Retinal pigment epithelial cell (primary cell): Measurements from ENCODE around the gene SCUBE2.
"Not testable (repeated sequence)": the region's sequence is repeated elsewhere in the genome, so short reads cannot be mapped to it uniquely, and the experiment has no call there.

Experiments used
- DNase-seq: peaks from one replicate; pipeline ENCODE4 v3.0.0-alpha.2; 2010; ENCODE audit warnings: low read depth
- H3K4me3 ChIP-seq: 2 replicates; pipeline ENCODE4 v1.5.1; 2011; ENCODE audit warnings: mild to moderate bottlenecking, low read length, control low read depth, moderate library complexity
- TF ChIP-seq, protein P1 (sequence below): conservative IDR thresholded peaks from 2 replicates; pipeline ENCODE4 v1.5.1; 2011; ENCODE audit warnings: low read depth, low read length, control low read depth, inconsistent platforms

Gene SCUBE2

DNA sequence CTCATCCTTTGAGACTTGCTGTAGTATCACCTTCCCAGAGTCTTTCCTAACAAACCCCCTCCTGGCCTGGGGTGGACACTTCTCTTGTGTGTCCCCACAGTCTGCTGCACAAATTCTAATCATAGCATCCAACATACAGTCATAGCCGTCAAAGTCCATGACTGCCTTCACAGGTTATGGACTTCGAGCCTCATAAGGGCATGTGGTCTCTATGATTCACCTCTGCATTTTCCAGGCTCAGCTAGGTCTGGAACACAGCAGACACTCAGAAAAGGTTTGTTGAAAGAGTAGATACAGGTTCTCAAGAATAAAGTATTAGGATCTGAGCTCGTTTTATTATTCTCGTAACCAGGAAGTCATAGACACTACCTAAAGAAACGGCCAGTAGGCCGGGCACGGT lies 13.2 kb upstream of the SCUBE2 start:
- DNase-seq: no peak

DNA sequence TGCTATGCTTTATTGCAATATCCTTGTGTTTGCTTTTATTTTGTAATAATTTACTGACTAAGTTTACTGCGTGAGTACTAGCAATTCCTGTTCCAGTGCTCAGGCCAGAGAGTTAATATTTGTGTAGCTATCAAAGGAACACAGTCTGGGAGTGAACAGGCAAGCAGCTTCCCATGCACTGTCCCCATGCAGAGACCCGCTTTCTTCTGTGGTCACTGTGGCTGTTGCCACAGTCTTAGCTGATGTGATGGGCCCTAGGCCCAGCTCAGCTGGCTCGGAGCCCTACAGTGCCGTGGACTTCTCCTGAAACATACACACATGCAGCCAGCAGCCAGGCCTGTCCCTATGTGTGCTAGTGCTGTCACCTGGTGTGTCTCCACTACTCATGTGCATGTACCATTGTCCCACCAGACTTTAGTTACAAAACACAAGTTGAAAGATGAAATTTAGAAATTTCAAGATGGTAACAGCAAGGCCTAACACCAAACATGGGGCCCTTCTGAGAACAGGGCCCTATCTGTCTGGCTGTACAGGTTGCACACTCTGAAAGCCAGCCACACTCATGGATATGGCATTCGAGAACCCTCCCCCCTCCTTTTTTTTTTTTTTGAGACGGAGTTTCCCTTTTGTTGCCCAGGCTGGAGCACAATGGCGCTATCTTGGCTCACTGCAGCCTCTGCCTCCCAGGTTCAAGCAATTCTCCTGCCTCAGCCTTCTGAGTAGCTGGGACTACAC lies 12.3 kb upstream of the SCUBE2 start:
- TF ChIP-seq, protein P1, sequence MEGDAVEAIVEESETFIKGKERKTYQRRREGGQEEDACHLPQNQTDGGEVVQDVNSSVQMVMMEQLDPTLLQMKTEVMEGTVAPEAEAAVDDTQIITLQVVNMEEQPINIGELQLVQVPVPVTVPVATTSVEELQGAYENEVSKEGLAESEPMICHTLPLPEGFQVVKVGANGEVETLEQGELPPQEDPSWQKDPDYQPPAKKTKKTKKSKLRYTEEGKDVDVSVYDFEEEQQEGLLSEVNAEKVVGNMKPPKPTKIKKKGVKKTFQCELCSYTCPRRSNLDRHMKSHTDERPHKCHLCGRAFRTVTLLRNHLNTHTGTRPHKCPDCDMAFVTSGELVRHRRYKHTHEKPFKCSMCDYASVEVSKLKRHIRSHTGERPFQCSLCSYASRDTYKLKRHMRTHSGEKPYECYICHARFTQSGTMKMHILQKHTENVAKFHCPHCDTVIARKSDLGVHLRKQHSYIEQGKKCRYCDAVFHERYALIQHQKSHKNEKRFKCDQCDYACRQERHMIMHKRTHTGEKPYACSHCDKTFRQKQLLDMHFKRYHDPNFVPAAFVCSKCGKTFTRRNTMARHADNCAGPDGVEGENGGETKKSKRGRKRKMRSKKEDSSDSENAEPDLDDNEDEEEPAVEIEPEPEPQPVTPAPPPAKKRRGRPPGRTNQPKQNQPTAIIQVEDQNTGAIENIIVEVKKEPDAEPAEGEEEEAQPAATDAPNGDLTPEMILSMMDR: no peak
- H3K4me3 ChIP-seq: no peak overlapping the region

More for the DNA sequence above, 13.2 kb upstream of the SCUBE2 start:
- TF ChIP-seq, protein P1: no peak
- H3K4me3 ChIP-seq: no peak overlapping the region

DNA sequence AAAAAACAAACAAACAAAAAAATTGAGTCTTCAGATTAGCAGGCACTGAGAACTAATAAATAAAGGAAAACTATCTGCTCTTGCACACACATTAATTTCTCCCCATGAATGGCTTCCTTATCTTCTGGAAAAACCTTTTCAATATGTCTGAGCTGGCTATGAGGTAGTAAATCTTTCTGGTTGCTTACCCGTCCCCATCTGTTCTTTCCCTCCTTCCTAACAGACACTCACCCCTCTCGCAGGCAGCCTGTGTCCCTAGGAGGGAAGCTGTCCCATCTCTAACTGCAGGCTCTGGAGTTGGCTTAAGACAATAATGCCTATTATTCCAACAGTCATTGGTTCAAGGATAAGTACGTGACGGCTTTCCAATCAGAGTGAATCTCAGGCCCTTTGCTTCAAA lies 8.2 kb upstream of the SCUBE2 start:
- DNase-seq: no peak
- no peak overlapping the region for H3K4me3 ChIP-seq
- TF ChIP-seq, protein P1: no peak

More for the DNA sequence above, 12.3 kb upstream of the SCUBE2 start:
- no peak for DNase-seq

DNA sequence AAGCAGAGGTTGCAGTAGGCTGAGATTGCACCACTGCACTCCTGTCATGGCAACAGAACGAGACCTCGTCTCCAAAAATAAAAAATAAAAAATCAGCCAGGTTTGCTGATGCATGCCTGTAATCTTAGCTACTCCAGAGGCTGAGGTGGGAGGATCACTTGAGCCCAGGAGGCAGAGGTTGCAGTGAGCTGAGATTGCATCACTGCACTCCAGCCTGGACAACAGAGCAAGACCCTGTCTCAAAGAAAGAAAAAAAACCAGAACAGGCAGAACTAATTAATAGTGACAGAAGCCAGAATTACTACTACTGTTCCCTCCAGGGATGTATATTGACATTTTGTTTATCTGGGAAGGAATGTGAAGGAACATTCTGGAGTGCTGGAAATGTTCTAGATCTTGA lies 7.1 kb upstream of the SCUBE2 start:
- DNase-seq, H3K4me3 ChIP-seq: not testable (repeated sequence)

DNA sequence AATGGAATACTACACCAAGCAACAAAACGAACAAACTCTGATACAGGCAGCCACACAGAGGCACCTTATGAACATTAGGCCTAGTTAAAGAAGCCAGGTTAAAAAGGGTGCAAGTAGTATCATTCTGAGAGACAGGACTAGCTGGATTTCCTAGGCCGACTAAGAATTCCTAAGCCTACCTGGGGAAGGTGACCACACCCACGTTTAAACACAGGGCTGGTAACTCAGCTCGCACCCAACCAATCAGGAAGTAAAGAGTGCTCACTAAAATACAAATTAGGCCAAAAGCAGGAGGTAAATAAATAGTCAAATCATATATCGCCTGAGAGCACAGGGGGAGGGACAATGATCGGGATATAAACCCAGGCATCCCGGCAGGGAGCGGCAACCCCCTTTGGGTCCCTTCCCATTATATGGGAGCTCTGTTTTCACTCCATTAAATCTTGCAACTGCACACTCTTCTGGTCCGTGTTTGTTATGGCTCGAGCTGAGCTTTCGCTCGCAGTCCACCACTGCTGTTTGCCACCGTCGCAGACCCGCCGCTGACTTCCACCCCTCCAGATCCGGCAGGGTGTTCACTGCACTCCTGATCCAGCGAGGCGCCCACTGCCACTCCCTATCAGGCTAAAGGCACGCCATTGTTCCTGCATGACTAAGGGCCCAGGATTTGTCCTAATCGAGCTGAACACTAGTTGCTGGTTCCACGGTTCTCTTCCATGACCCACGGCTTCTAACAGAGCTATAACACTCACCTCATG lies 6.0 kb upstream of the SCUBE2 start:
- not testable (repeated sequence) for DNase-seq, H3K4me3 ChIP-seq

DNA sequence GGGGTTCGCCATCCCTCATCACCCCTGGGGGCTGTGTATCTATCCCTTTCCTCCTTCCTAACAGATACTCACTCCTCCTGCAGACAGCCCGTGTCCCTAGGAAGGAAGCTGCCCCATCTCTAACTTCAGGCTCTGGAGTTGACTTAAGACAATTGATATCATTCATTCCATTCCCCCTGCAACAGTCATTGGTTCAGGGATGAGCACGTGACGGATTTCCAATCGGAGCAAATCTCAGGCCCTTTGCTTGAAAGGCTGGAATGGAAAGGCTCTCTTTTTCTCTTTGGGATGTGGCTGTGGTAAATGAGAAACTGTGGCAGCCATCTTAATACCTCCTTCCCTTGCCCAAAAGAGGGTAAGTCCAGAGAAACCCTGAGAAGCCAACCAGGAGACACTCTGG lies 5.0 kb upstream of the SCUBE2 start:
- TF ChIP-seq, protein P1: no peak
- no peak for DNase-seq
- no peak overlapping the region for H3K4me3 ChIP-seq

DNA sequence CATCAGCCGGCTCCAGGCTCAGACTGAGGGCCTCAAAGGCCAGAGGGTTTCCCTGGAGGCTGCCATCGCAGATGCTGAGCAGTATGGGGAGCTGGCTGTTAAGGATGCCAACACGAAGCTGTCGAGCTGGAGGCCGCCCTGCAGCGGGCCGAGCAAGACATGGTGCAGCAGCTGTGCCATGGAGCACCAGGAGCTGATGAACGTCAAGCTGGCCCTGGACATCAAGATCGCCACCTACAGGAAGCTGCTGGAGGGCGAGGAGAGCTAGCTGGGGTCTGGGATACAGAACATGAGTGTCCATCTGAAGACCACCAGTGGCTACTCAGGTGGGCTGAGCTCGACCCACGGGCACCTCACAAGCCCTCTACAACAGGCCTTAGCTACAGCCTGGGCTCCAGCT lies 4.0 kb upstream of the SCUBE2 start:
- TF ChIP-seq, protein P1: peak; percentile 38
- no peak for DNase-seq
- H3K4me3 ChIP-seq: no peak overlapping the region

DNA sequence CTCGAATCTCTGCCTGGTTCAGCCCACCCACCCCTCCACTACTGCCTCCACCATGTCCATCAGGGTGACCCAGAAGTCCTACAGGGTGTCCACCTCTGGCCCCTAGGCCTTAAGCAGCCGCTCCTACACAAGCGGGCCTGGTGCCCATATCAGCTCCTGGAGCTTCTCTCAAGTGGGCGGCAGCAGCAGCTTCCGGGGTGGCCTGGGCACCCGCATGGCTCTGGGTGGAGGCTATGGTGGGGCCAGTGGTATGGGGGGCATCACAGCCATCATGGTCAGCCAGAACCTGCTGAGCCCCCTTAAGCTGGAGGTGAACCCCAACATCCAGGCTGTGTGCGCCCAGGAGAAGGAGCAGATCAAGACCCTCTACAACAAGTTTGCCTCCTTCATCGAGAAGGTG lies 3.0 kb upstream of the SCUBE2 start:
- H3K4me3 ChIP-seq: no peak overlapping the region
- DNase-seq: no peak
- TF ChIP-seq, protein P1: no peak
